Ishikawa (cell line): ENCODE results near the gene G3BP2.

ENCODE experiments used
- TEAD4 ChIP-seq: IDR thresholded peaks from 2 replicates; pipeline ENCODE4 v1.6.1; 2012
- TF ChIP-seq, protein P1 (sequence below): IDR thresholded peaks from 2 replicates; pipeline ENCODE4 v1.6.1; 2012; ENCODE audit warnings: low read depth, mild to moderate bottlenecking
- TF ChIP-seq, protein P2 (sequence below): IDR thresholded peaks from 2 replicates; pipeline ENCODE4 v1.6.1; 2012

DNA sequence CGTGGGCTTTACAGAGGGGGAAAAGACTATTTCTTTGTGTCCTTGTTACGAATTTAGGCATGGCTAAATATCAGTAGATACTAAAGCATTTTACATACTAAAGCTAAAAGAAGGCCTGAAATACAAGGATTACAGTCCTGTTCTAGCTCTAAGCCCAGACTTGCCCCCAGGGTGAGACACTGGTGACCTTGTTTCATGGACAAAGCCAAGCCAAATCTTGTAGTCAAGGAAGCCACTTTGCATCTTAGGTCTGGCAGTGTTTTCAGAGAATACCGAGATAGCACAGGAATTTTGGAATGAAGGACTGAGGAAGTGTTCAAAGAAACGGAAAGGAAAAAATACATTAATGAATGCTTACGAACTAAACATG is 733 bp upstream of the G3BP2 start:
- TF ChIP-seq, protein P1, sequence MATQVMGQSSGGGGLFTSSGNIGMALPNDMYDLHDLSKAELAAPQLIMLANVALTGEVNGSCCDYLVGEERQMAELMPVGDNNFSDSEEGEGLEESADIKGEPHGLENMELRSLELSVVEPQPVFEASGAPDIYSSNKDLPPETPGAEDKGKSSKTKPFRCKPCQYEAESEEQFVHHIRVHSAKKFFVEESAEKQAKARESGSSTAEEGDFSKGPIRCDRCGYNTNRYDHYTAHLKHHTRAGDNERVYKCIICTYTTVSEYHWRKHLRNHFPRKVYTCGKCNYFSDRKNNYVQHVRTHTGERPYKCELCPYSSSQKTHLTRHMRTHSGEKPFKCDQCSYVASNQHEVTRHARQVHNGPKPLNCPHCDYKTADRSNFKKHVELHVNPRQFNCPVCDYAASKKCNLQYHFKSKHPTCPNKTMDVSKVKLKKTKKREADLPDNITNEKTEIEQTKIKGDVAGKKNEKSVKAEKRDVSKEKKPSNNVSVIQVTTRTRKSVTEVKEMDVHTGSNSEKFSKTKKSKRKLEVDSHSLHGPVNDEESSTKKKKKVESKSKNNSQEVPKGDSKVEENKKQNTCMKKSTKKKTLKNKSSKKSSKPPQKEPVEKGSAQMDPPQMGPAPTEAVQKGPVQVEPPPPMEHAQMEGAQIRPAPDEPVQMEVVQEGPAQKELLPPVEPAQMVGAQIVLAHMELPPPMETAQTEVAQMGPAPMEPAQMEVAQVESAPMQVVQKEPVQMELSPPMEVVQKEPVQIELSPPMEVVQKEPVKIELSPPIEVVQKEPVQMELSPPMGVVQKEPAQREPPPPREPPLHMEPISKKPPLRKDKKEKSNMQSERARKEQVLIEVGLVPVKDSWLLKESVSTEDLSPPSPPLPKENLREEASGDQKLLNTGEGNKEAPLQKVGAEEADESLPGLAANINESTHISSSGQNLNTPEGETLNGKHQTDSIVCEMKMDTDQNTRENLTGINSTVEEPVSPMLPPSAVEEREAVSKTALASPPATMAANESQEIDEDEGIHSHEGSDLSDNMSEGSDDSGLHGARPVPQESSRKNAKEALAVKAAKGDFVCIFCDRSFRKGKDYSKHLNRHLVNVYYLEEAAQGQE = no peak
- TF ChIP-seq TEAD4 = no peak
- TF ChIP-seq, protein P2, sequence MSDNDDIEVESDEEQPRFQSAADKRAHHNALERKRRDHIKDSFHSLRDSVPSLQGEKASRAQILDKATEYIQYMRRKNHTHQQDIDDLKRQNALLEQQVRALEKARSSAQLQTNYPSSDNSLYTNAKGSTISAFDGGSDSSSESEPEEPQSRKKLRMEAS = no peak
